HG03108 (cell line): Measurements from ENCODE around the gene KSR2.
A peak's percentile ranks its signal among the peaks of the same experiment; 100 is the strongest.

Experiments
- ATAC-seq: cut with Tn5 transposase; IDR thresholded peaks from one replicate; pipeline ENCODE4 v1.9.1; 2021; ENCODE audit warnings: moderate library complexity; ENCODE audit not compliant: unreplicated experiment

Gene KSR2

DNA sequence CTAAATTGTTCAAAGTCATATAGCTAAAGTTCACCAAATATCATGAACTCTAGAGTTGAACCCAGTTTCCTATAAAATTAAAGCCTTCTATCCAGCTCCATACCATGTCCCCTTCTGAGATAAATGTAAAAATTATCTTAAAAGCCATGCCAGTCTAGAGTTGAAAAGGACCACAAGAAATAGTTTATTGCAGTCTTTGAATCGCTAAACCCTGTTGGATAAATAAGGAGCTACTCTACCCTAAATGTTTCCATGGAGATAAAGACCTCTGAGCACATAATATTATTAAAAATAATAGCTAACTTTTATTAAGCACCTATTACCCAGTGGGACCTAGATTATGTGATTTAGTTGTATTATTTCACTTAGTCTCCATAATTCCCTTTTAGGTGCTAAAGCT is 379.8 kb downstream of the KSR2 start:
- ATAC-seq = no peak

DNA sequence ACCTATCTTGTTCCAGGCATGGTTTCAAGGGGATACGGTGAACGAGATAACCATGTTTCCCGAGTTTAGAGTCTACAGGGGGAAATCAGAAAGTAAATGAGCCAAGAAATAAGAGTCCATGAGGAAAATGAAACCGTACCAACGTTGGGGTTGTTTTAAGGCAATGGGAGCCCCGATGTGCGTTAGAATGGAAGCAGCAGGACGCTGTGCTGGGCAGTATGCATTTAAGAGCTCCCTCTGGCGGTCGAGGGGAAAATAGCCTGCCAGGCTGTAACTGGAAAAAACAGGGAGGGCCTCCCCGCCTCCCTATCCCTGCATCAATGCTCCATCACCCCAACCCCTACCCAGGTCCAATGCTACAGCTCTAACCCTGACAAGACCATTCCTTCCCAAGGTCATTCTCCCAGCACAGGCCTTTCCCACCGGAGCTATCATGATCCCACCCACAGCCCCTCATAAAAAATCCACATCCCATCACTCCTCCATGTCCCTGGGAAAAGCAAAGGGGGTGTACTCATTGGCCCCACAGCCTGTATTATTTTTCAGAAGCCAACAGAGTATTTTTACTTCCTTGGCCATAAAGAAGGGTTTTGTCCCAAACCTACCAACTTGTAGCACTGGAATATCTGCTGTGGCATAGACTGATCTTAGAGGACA is 381.0 kb downstream of the KSR2 start:
- ATAC-seq = no peak

- no peak for ATAC-seq
These were observed 385.0 kb downstream of the KSR2 start for GRCh38 chr12:117583677-117584225.

DNA sequence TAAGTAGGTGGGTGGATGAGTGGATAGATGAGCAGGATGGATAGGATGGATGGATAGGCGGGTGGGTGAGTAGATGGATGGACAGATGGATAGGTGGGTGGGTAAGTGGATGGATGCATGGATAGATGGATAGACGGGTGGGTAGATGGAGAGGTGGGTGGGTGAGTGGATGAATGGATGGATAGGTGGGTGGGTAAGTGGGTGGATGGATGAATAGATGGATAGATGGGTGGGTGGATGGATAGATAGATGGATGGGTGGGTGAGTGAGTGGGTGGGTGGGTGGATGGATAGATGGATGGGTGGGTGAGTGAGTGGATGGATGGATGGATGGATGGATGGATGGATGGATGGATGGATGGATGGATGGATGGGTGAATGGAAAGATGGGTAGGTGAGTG is 385.7 kb downstream of the KSR2 start:
- ATAC-seq = no peak

DNA sequence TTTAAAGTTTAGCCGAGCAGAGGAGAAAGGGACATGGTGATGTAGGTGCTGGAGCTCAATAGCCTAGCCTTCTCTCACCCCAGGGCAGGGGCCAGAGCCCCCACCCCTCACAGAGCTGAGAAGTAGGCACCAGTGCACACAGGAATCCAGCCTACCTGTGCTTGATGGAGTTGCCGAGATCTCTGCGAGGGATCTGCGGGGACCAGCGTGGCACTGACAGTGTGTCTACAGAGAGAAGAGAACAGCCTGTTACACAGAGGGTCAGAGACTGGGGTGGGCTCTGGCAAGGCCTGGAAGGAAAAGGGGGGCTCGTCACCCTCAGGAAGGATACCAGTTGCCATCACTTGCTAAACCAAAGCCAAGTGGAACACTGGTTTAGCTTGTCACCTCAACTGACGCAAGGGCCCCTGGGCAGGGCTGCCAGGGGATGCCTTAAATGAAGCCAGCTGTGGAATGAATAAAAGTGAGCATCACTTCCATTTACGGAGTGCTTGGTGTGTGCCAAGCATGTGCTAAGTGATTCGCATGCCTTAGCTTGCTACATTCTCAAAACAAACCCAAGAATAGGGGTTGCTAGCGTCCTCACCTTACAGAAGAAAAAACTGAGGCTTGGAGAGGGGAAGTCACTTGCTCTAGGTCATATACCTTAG is 386.5 kb downstream of the KSR2 start:
- ATAC-seq = no peak

DNA sequence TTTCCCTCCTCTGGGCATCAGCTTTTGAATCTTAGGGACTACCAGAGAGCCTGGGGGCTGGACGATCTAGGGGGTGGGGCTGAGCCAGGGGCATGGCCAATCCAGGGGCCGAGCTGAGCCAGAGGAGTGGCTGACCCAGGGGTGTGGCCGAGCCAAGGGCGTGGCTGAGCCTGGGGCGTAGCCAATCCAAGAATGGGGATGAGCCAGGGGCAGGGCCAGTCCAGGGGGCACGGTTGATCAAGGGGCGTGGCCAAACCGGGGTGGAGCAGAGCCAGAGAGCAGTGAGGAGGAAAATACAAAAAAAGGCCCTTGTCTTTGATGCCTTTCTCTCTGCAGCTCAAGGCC is 388.1 kb downstream of the KSR2 start:
- no peak for ATAC-seq

GRCh38 chr12:117580015-117580717 is 388.6 kb downstream of the KSR2 start:
- no peak for ATAC-seq

DNA sequence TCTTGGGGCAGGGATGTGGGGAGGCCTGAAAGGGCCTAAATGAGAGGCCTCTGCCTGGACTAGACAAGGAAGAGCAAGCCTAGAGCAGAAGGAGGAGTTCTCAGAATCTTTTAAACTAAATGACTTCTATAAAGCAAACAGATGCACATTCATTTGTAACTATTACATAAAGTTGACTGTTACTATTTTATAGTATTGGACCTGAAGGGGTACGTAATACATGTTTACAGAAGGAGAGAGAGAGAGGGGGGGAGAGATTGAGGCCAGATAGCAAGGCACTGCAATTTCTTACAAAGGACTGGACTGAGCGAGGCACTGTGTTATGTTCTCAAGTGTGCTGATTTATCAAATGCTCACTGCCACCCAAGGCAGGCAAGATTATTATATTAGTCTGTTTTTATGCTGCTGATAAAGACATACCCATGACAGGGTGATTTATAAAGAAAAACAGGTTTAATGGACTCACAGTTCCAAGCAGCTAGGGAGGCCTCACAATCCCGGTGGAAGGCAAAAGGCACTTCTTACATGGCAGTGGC is 391.6 kb downstream of the KSR2 start:
- ATAC-seq = no peak

GRCh38 chr12:117576053-117576452 is 392.7 kb downstream of the KSR2 start:
- ATAC-seq = no peak

GRCh38 chr12:117574655-117575054 is 394.1 kb downstream of the KSR2 start:
- no peak for ATAC-seq

DNA sequence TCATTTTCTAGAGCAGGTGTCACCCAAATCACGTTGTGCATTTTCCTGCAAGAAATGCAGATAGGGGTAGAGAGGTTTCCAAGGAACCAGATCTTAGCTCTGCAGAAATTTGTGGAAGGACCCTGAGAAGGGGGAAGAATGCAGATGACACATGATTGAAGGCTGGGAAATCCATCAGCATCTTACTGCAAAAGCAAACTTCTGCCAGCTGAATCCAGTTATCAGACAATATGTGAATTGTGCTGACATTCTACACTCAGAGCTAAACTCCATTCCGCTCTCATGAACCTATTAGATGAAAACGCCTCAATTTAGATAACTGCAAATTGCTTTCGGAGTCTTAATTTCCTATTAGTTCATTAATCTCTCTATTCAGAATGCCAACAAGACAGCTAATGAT is 396.0 kb downstream of the KSR2 start:
- ATAC-seq = no peak

DNA sequence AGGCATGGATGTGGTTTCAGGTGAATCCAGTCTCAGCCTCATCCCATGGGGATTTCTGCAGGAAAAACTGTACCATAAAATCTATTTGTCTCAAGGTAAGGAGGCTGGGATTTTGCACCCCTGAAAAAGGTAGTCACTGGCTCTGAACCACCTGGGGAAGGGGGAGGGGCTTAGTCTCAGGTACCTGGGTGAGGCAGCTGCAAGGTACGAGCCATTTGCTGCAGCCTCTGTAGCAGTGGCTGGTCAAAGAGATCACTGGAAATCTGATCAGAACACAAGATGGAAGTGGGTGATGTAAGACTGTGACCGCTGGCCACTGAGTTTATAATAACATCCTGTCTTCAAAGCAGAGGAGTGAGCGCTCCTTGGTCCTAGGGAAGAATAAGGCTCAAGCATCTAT is 397.5 kb downstream of the KSR2 start:
- no peak for ATAC-seq

GRCh38 chr12:117570608-117571007 is 398.2 kb downstream of the KSR2 start:
- no peak for ATAC-seq

- peak; percentile 52 for ATAC-seq
These were observed 401.1 kb downstream of the KSR2 start for GRCh38 chr12:117567644-117568216.

- no peak for ATAC-seq
These were observed 403.9 kb downstream of the KSR2 start for GRCh38 chr12:117564881-117565280.

GRCh38 chr12:117563706-117564105 is 405.1 kb downstream of the KSR2 start:
- no peak for ATAC-seq

DNA sequence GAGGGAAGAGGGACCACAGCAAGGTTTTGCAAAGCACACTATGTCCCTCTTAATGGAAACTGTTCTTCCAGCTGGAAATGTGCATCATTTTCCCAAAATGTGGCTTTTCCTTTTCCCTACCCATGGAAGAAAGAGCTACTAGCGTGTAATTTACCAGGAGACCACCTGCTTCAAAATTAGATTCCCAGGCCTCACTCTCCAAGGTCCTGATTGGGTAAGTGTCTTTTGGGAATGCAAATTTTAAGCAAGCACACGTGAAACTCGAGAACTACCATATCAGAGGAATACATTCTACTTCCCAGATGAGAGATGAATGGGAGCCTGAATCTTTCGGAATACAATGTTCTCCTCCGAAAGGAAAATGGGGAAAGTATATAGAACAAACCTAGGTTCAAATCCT is 405.8 kb downstream of the KSR2 start:
- ATAC-seq = no peak

DNA sequence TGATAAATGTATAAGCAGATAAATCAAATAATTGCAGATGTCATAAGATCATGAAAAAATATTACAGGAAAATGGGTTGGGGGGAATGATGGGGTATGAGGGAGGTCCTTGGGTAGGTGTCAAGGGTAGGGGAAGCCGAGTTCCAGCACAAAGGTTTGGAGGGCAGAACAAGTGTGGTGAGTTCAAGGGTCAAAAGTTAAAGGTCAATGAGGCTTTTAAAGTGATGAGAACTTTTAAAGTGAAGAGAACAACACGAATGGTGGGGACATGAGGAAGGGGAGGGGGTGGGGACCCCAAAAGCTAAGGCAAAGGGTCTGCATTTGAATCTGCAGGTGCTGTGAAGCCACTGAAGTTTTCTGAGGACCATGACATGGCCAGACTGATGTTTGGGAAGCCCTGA is 406.8 kb downstream of the KSR2 start:
- ATAC-seq = no peak

DNA sequence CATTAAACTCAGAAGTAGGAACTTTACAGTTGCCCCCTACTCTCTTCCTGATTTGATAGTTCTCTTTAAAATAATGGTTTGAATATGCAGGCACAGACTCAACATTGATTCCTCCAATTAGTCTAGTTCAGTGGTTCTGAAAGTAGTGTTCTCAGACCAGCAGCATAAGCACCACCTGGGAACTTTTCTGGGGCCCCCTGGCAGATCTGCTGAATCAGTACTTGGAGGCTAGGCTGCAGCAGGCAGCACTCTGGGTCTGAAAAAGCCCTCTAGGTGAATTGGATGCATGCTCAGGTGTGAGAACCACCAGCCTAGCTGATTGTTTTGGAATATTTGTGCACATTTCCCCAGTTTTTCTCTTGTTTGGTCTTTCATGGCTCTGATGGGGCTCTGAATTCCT is 408.8 kb downstream of the KSR2 start:
- ATAC-seq = no peak

- no peak for ATAC-seq
These were observed 412.9 kb downstream of the KSR2 start for GRCh38 chr12:117555889-117556288.

- ATAC-seq = no peak
These were observed 415.8 kb downstream of the KSR2 start for GRCh38 chr12:117552971-117553370.

DNA sequence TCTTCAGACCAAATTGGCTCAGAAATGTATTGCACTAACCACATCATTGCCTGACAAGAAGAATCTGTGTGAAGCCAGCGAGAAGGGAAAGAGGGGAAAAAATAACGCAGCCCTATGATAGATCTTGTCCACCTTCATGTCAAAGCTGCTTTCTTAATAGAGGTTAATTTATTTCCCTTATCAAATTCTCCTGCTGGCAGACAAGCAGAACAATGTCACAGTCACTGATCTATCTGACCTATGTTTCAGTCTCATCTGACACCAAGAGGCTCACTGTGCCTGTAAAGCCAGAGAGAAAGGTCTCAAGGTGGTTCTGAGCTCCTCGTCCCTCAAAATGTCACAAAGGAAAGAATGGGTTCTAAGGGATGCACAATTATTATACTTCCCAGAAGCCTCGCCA is 417.1 kb downstream of the KSR2 start:
- no peak for ATAC-seq
